Muscle of leg (tissue), 11 donors: ENCODE measurements around the gene LDLRAD4. TPM values are rescaled to one million over a fixed set of nuclear protein-coding genes. Genes with fewer than 3 reads are reported as not detected.

Source experiments
- DNase-seq: peaks from one replicate; pipeline ENCODE4 v3.0.0; 2013
- H3K27ac ChIP-seq: one replicate; pipeline ENCODE4 v1.5.1; 2013; ENCODE audit warnings: mild to moderate bottlenecking, low read length, control low read depth
- H3K27me3 ChIP-seq: one replicate; pipeline ENCODE4 v1.6.1; 2013; ENCODE audit warnings: low read length; ENCODE audit not compliant: control insufficient read depth, insufficient read depth
- H3K36me3 ChIP-seq: one replicate; pipeline ENCODE4 v1.6.1; 2013; ENCODE audit warnings: low read length; ENCODE audit not compliant: control insufficient read depth, insufficient read depth
- H3K4me1 ChIP-seq: one replicate; pipeline ENCODE4 v1.6.1; 2013; ENCODE audit warnings: low read length; ENCODE audit not compliant: control insufficient read depth, insufficient read depth
- H3K4me3 ChIP-seq: one replicate; pipeline ENCODE4 v1.5.1; 2013; ENCODE audit warnings: low read length, control low read depth
- H3K9me3 ChIP-seq: replicated peaks from 2 replicates; pipeline ENCODE4 v1.6.1; 2013; ENCODE audit warnings: low read depth, low read length; ENCODE audit not compliant: control insufficient read depth
- WGBS: methylation state at CpG from one replicate; pipeline ENCODE4 v1.1.5; 2013; ENCODE audit warnings: missing lambda C conversion rate; ENCODE audit not compliant: insufficient coverage; 5-methylcytosine and 5-hydroxymethylcytosine counted together
- polyA plus RNA-seq, 8 donors: library from polyadenylated mRNA; unstranded; fragments of 120-200 nt; gene quantifications; one replicate each; pipeline versions ENCODE4 v1.2.1 to v1.2.3, GENCODE V29; 2013; ENCODE audit warnings: inconsistent platforms in 1 of 8, low replicate concordance in 1 of 8; ENCODE audit not compliant: insufficient read length in 8 of 8, insufficient read depth in 1 of 8
- total RNA-seq: library from RNA; stranded (reverse); fragments of 120-200 nt; gene quantifications from one replicate; pipeline ENCODE4 v1.2.4, GENCODE V29; 2013

Gene LDLRAD4
- total and polyA plus RNA-seq, 9 donors, result 9.0 to 20.8 (median 14.4) TPM

DNA sequence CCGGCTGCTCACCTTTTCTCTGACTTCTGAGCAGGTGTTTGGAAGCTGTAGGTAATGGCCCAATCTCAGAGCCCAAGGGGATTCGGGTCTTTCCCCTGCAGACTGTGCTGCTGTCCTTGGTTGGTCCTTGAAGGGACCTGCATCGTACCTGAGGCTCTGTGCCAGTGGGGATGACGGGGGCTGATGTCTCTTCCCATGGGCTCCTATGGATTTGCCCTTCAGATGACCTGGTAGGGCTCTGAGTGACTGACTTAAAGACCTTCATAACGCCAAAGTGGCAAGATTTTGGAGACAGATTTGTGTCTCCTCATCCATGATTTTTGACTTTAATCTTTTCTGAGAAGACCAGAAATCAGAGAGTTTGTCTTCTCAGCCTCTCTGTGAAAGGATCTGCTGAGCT is 341.7 kb downstream of the LDLRAD4 start:
- H3K27ac ChIP-seq, result no peak overlapping the region
- H3K4me1 ChIP-seq, result peaks cover 36% of the 10 kb centered on the region
- WGBS, result 87% methylated on average over 5 of the region's 5 CpGs

DNA sequence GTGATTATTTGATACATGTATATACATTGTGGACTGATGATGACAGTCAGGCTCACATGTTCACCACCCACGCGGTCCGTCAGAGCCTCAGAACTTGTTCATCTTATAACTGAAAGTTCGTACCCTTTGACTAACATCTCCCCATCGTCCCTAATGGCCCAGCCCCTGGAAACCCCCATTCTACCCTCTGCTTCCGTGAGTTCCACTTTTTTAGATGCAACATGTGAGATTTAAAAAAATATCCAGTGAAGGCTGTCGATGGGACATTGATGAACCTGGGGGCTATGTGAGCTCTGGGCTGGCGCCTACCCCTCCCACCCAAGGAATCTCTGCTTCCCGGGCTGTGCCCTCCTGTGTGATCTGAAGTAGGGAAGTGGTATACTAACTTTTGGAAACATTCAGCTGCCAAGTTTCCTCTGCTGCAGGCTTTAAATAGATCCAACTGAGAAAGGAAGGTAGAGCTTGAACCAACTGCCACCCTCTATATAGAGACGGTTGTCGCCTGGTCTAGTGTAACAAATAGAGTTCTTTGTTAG is 344.0 kb downstream of the LDLRAD4 start:
- peaks cover 53% of the 10 kb centered on the region for H3K4me1 ChIP-seq
- H3K4me3 ChIP-seq, result no peak overlapping the region
- no peaks in the 10 kb centered on the region for H3K36me3 ChIP-seq
- DNase-seq, result peak; percentile 80
- H3K27me3 ChIP-seq, result no peaks in the 10 kb centered on the region
- WGBS, result no CpG with 5 or more reads among the region's 11 CpGs
- H3K27ac ChIP-seq, result peak overlapping the region; percentile 59
- H3K9me3 ChIP-seq, result no peaks in the 10 kb centered on the region

More for the DNA sequence above, 341.7 kb downstream of the LDLRAD4 start:
- no peak for DNase-seq
- Histone ChIP-seq H3K36me3 (no peaks in the 10 kb centered on the region), H3K9me3 (no peaks in the 10 kb centered on the region), H3K27me3 (no peaks in the 10 kb centered on the region), H3K4me3 (no peak overlapping the region)

DNA sequence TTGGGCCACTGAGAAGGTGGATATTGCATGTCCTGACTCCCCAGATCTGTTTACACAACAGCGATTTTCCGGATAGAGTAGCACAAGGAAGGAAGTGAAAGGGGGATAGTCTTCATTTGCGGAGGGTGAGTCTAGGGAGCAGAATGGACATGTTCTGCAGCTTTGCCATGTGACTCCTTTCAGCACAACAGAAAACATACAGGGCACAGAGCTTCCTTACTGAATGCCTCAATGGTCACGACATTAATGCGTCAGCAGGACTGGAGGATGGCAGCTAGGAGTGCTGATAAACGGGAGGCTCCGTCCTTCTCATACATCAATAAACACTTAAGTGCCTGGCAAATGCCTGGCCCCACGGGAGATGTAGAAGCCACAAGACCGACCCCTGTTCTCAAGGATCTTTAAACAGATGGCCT is 344.8 kb downstream of the LDLRAD4 start:
- WGBS, result no CpG with 5 or more reads among the region's 9 CpGs
- Histone ChIP-seq H3K4me1 (peaks cover 51% of the 10 kb centered on the region), H3K9me3 (no peaks in the 10 kb centered on the region), H3K27ac (peak overlapping the region; percentile 16), H3K4me3 (no peak overlapping the region), H3K36me3 (no peaks in the 10 kb centered on the region), H3K27me3 (no peaks in the 10 kb centered on the region)
- peak; percentile 70 for DNase-seq

DNA sequence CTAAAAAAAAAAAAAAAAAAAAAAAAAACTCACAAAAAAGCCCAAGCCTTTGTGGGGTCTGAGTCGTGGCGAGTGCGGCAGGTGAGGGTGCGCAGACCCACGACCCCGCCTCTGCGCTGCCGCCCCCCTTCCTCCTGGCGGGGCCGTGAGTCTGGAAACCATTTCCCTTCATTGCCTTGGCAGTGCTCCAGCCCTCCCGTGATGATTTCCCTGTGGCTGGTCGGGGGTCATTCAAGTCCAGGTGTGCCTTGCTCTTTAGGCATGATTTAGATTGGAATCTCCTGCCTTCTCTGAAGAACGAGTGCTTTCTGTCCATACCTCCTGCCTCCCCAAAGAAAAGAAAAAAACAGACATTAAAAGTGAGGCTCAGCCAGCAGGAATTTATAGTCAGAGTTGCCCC is 346.0 kb downstream of the LDLRAD4 start:
- no peaks in the 10 kb centered on the region for H3K36me3 ChIP-seq
- no peaks in the 10 kb centered on the region for H3K9me3 ChIP-seq
- no peak overlapping the region for H3K27ac ChIP-seq
- peaks cover 57% of the 10 kb centered on the region for H3K4me1 ChIP-seq
- DNase-seq, result peak; percentile 36
- H3K4me3 ChIP-seq, result no peak overlapping the region
- 42% methylated on average over 8 of the region's 13 CpGs for WGBS
- no peaks in the 10 kb centered on the region for H3K27me3 ChIP-seq

GRCh38 chr18:13565228-13565627 is 346.7 kb downstream of the LDLRAD4 start:
- Histone ChIP-seq H3K4me1 (peaks cover 57% of the 10 kb centered on the region), H3K27ac (peak overlapping the region; percentile 51), H3K9me3 (no peaks in the 10 kb centered on the region), H3K36me3 (no peaks in the 10 kb centered on the region), H3K27me3 (no peaks in the 10 kb centered on the region), H3K4me3 (no peak overlapping the region)
- peak; percentile 73 for DNase-seq
- 80% methylated on average over 16 of the region's 17 CpGs for WGBS

DNA sequence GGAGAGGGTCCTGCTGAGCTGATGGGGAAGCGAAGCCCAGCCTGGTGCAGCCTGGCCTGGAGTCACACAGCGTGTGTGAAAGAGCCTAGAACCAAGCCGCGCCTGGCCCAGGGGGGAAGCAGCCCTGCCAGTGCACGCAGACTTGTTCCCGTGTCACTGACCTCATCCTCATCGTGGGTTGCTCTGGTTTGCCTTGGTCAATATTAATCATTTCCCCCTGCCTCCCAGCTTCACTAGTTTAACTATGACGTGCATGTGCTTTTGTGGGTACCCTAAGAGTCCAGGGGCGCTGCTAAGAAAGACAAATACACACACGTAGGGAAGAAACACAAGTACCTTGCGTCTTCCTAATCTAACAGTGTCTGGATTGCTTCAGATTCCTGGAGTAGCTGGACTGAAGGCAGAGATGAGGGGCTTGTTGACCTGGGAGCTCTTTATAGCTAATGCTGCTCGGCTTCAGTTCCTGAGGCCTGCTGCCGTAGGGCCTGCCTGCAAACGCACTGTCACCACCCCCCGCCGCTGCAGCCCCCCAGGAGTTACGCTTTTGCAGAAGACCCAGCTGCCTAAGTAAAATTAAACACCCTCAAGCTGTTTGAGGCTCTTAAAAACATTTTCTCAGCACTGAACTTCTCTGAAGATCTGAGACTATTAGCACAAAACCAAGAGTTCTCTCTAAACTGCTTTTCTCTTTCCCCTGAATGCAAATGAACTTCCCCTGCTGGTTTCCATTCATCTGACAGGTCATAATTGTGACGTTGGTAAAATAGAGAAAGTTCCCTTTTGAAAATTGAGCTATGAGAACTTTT is 348.6 kb downstream of the LDLRAD4 start:
- 56% methylated on average over 14 of the region's 18 CpGs for WGBS
- Histone ChIP-seq H3K9me3 (no peaks in the 10 kb centered on the region), H3K36me3 (no peaks in the 10 kb centered on the region), H3K4me3 (no peak overlapping the region), H3K27me3 (no peaks in the 10 kb centered on the region), H3K27ac (peak overlapping the region; percentile 65), H3K4me1 (peaks cover 57% of the 10 kb centered on the region)
- DNase-seq, result peak; percentile 66

- 82% methylated on average over 4 of the region's 14 CpGs for WGBS
- H3K27ac ChIP-seq, result no peak overlapping the region
Measured at GRCh38 chr18:13568443-13569392, 350.2 kb downstream of the LDLRAD4 start.

DNA sequence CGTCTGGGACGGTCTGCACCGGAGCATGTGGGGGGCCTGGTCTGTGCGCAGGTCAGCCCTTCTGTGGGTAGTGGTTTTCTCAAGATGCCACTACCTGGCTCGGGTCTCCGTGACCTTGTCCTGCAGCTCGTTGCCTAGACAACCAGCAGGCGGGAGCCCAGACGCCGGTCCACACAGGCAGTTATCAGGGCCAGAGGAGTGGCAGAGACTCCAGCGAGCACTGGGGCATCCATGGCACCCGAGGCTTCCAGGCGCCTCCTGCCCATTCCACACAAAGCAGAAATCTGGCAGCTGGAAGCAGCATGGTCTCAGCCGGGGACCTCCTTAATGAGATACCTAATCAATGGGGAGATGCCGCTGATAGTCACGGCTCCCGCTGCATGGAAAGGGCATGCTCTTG is 351.7 kb downstream of the LDLRAD4 start:
- no peak overlapping the region for H3K27ac ChIP-seq
- H3K36me3 ChIP-seq, result no peaks in the 10 kb centered on the region
- no peaks in the 10 kb centered on the region for H3K27me3 ChIP-seq
- 79% methylated on average over 16 of the region's 17 CpGs for WGBS
- H3K4me3 ChIP-seq, result no peak overlapping the region
- peaks cover 34% of the 10 kb centered on the region for H3K4me1 ChIP-seq
- no peak for DNase-seq
- H3K9me3 ChIP-seq, result no peaks in the 10 kb centered on the region

More at GRCh38 chr18:13568443-13569392, 350.2 kb downstream of the LDLRAD4 start:
- no peaks in the 10 kb centered on the region for H3K27me3 ChIP-seq
- no peaks in the 10 kb centered on the region for H3K9me3 ChIP-seq
- peak; percentile 42 for DNase-seq
- peaks cover 44% of the 10 kb centered on the region for H3K4me1 ChIP-seq
- no peaks in the 10 kb centered on the region for H3K36me3 ChIP-seq
- no peak overlapping the region for H3K4me3 ChIP-seq

DNA sequence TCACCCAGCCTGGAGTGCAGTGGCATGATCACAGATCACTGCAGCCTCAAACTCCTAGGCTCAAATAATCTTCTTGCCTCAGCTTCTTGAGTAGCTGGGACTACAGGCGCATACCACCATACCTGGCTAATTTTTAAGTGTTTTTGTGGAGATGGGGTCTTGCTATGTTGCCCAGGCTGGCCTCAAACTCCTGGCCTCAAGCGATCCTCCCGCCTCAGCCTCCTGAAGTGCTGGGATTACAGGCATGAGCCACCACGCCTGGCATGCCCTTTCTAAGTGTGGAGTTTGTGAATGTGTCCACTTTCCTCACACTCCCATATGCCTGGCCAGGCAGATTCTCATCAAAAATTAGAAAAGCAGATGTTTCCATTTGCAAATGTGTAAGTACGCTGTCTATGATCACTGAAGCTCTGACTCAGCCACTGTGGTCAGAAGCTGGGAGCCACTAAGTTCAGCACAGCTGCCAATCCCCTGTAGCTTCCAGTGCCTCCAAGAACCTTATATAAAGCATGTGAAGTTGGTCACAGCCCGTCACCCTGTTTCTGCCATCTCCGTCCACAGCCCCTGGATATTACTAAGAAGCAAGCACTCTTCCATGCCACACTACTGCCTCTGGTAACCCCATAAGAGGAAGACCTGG is 352.4 kb downstream of the LDLRAD4 start:
- DNase-seq, result peak; percentile 64
- Histone ChIP-seq H3K27me3 (no peaks in the 10 kb centered on the region), H3K27ac (no peak overlapping the region), H3K4me1 (peaks cover 26% of the 10 kb centered on the region), H3K4me3 (no peak overlapping the region), H3K36me3 (no peaks in the 10 kb centered on the region), H3K9me3 (no peaks in the 10 kb centered on the region)
- WGBS, result 70% methylated on average over 2 of the region's 7 CpGs
